HG03066 (cell line): ENCODE data around the gene MFAP3.

Experiments used
- ATAC-seq: cut with Tn5 transposase; IDR thresholded peaks from one replicate; pipeline ENCODE4 v1.9.1; 2021; ENCODE audit warnings: low read depth; ENCODE audit not compliant: unreplicated experiment

Gene MFAP3

GRCh38 chr5:154088801-154089200 lies 50.0 kb downstream of the MFAP3 start:
- ATAC-seq: no peak

GRCh38 chr5:154090656-154091055 lies 51.9 kb downstream of the MFAP3 start:
- ATAC-seq: no peak

DNA sequence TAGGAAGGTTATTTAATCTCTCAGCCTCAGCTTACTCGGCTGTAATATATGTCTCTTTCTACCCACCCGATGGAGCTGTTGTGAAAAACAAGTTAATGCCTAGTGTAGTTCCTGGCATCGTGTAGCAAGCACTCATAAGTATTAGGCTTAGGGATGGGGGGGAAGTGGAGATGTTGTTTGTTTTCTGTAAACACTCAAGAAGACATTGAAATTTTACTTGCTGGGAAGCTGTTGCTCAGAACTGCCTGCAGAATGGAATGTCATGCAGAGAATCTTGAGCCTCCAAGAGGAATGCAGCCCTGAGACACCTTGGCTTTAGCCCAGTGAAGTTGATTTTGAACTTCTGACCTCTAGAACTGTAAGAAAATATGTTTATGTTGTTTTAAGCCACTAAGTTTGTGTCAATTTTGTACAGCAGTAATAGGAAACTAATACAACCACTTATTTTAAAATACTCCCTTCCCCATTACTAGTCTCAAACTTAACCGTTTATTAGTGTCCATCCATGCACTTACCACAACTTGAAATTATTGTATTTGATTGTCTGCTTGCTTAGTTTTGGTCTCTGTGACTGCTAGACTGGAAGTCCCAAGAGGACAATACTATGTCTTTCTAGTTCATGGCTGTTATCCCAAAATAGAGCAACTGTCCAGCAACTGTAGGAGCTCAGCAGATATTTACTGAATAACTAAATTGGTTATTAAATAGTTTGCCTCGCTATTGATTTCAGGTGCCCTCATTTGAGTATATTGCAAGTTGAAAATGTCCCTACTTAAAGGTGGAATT lies 53.8 kb downstream of the MFAP3 start:
- no peak for ATAC-seq

DNA sequence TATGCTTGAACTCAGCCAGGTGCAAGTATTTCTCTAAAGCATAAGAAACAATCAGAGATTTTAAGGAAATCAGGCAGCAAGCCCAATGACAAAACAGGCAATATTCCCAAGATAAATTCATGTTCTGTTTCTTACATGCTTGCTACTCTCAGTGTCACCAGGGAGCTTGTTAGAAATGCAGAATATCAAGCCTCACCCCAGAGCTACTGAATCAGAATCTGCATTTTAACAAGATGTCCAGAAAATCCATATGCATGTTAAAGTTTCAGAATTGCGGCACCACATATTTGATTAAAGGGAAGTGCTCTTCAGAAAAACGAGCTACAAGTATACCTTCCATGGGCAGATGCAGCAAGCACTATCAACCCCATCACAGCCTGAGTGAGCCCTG lies 54.4 kb downstream of the MFAP3 start:
- no peak for ATAC-seq

DNA sequence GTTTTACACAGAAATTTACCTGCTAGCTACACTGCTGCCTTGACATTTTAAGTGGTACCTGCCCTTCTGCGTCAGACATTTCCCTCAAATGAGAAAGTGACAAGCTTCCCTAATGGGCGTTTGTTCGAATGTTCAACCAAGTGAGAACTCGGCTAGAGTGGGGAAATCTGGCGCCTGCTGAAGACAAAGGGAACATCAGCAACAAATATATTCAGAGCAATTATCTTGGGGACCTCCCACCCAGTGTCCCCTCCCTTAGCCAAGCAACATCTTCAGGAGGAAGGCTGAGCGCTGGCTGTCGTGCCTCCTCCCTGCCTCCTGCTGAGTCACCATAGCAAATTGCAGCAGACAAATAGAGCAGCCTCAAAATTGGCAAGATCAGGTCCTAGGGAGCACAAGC lies 57.1 kb downstream of the MFAP3 start:
- no peak for ATAC-seq

DNA sequence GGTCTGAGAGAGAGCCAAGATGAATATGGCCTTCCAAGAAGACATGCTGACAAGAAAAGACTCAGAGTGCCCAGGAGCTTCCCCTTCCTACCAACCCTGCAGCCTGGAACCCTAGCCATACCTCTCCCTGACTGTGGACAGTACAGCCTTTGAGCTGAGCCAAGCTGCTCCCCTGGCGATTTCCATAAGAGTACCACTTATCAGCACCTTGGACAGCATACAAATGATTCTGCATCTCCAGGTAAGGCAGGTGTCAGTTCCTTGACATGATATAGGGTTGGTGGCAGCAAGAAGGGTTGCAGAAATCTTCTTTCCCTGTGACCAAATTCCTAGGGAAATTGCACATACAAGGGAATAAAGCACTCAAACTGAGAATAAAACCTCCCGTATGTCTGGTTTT lies 58.3 kb downstream of the MFAP3 start:
- no peak for ATAC-seq

DNA sequence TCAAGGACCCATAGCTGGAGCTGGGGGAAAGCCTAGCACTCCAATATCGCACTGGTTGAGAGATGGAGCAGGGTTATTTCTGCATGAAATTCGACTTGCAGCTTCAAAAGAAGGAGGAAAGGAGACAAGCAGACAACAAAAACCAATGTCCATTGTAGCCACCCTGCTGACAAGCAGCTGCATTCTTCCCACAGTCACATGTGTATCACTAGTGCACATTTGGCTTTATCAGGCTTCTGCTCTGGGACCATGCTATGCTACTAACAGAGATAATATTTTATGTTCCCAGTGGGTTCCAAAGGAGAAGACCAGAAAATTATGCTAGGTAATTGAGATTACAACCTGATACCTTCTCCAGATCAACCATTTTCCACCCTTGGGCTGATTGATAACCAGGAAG lies 59.7 kb downstream of the MFAP3 start:
- no peak for ATAC-seq

- ATAC-seq: no peak
These were observed 62.4 kb downstream of the MFAP3 start for GRCh38 chr5:154101184-154101583.

GRCh38 chr5:154103233-154103632 lies 64.5 kb downstream of the MFAP3 start:
- no peak for ATAC-seq
